ENCODE data around the gene SASH3.
A peak's percentile ranks its signal among the peaks of the same experiment; 100 is the strongest.

The SASH3 gene

GRCh38 chrX:129759576-129760061 lies 20.1 kb upstream of the SASH3 start:
- DNase-seq (ENCODE audit: low read depth), result peak; percentile 55

DNA sequence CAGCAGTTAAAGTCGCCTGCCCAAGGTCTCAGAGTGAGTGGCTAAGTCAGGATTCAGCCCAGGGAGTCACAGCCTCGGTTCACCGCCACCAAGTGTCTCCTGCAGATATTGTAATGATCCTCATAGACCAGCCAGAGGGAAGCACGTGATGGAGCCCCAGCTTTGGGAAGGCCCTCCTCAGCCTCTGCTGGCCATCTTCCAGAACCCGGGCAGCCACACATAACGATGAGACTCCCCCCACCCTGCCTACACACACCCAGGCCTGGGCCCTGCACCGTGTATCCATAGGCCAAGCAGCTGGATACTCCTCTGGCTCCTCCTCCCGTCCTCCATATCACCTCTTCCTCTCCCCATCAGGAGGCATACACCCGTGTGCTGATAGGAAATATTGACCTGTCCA lies 19.6 kb upstream of the SASH3 start:
- DNase-seq (ENCODE audit: low read depth), result no peak

DNA sequence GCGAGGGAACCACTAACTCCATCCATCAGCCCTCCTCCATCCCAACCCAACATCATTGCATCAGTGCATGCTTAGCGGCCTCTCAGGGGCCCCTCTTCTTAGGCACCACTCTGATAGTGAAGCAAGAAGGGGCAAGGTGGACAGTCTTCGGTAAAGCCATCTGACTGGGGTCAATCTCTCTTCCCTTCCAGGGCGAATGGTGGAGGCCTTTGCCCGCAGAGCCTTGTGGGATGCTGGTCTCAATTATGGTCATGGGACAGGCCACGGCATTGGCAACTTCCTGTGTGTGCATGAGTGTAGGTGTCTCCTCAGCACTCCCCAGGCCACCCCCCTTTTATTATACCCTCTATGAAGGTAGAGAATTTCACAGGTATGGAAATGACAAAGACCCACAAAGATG lies 18.8 kb upstream of the SASH3 start:
- DNase-seq (ENCODE audit: low read depth), result no peak

- DNase-seq (ENCODE audit: low read depth), result no peak
Observed at GRCh38 chrX:129761596-129761995, 18.2 kb upstream of the SASH3 start.

DNA sequence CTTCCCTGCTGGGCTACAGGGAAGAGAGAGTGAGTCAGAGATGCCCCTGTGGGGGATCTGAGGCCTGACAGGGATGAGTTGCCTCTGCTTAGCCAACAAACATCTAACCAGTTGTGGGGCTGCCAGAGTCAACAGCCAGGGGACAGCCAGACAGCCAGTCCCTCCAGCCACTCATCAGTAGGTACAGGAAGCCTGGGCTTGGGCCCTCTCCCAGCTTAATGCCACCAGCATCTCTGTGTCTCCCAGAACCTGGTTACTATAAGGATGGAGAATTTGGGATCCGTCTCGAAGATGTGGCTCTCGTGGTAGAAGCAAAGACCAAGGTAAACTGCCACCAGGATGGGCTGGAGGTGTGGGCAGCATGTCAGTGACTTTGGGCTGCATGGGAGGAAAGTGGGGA lies 17.3 kb upstream of the SASH3 start:
- no peak for DNase-seq (ENCODE audit: low read depth)

DNA sequence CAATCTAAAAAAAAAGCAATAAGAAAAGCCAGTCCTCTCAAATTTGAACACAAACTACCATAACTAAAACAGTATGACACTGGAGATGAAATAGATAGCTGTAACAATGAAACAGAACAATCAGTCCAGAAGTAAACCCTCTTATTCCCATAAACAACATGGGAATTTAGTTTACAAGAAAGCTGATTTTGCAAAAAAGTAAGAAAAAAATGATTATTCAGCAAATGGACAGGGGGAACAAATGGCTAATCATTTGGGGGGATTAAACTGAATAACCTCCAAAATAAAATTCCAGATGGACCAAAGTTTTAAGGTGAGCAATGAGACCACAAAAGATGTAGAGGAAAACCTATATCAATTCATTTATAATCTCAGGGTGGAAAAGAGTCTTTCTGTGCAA lies 16.1 kb upstream of the SASH3 start:
- DNase-seq (ENCODE audit: low read depth), result no peak

- no peak for DNase-seq (ENCODE audit: low read depth)
Observed at GRCh38 chrX:129768186-129768585, 11.6 kb upstream of the SASH3 start.

DNA sequence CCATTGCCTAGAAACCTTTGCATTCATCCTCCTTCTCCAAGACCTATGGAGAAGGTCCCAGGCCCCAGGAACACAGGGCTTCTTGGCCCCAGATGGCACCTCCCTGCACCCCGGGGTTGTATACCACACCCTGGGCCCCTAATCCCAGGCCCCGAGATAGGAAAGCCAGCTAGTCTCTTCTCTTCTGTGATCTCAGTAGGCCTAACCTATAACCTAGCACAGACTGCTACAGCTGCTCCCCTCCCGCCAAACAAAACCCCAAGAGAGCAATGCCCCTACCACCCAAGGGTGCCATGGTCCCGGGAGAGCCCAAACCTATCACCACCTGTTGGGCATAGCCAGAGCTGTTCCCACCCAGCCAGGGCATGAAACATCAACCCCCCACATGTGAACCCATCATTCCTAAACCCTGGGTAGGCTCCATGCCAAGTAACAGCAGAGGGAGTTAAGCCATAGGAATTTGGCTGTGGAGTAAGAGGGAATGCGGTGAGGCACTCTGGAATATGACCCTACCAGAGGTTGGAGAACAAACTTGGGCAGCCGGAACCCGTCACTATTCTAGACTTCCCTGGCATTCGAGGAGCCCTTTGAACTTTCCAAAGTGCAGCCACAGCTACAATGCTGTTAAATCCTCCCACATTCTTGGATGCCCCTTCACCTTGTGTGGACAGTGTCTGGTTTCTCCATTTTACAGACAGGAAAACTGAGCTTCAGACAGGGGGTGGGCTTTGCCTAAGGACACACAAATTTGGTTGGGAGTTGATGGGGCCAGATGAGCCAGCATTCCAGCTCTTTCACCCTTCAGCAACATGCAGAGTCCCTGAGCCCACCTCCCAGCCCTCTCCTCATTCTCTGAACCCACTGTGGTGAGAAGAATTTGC lies 10.9 kb upstream of the SASH3 start:
- no peak for DNase-seq (ENCODE audit: low read depth)

DNA sequence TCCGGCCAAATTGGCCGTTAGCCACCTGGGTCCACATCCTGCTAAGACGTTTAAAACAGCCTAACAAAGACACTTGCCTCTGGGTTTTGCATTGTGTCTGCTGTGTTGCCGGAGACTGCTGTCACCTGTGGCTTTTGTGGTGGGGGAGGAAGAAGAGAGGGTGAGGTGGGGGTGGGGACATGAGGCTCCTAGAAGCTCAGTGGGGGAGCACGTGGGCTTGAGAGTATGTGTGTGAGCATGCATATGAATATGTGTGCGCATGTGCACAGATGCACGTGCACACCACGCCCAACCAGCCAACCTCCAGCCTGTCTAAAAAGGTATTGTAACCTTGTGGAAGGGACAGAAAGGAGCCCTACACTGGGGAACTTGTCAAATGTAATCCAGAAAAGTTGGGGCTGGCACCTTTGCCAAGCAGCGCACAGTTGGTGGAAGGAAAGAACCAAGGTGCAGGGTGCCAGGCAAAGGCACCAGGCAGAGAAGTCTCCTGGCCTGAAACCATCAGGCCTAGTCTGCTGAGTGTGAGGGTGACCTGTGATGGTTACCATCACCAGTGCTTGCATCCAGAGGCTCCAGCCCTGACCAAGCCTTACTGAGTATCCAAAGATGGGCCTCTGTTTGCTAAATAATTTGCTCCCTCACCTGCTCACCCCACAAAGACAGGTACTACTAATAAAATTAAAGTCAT lies 10.1 kb upstream of the SASH3 start:
- DNase-seq (ENCODE audit: low read depth), result no peak

- DNase-seq (ENCODE audit: low read depth), result no peak
Observed at GRCh38 chrX:129771266-129771995, 8.3 kb upstream of the SASH3 start.

- DNase-seq (ENCODE audit: low read depth), result no peak
Observed at GRCh38 chrX:129772796-129773431, 6.8 kb upstream of the SASH3 start.

DNA sequence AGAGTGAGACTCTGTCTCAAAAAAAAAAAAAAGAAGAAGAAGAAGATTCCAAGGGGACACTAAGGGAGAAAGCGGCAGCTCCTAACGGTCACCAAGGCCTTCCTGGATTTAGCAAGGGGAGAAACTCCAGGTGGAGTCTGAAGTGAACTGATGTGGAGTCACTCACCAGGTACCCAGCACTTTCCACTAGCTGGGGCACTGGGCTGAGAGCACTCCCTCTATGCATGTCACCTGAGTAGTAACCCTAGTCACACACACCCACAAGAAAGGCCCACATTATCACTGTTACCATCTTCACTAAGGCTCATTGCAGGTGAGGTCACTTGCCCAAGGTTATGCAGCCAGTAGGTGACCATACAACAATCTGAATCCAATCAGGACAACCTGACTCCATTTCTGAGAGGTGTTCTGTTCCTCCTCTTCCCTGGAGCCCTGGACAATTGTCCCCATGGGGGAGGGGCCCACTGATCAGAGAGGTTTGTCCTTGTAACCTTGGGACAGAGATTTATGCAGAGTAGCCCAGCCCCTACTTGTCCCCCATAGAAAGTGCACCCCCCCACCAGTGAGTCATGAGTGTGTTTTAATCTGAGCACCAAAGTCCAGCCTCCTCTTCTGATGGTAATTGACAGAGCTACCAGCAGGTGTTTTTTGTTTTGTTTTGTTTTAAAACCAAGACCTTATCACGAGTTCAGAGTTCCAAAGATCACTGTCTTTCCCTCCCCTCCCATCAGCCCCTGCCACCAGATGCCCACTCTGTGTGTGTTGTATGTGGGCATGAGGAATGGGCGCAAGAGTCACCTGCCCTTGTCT lies 5.9 kb upstream of the SASH3 start:
- DNase-seq (ENCODE audit: low read depth), result no peak

DNA sequence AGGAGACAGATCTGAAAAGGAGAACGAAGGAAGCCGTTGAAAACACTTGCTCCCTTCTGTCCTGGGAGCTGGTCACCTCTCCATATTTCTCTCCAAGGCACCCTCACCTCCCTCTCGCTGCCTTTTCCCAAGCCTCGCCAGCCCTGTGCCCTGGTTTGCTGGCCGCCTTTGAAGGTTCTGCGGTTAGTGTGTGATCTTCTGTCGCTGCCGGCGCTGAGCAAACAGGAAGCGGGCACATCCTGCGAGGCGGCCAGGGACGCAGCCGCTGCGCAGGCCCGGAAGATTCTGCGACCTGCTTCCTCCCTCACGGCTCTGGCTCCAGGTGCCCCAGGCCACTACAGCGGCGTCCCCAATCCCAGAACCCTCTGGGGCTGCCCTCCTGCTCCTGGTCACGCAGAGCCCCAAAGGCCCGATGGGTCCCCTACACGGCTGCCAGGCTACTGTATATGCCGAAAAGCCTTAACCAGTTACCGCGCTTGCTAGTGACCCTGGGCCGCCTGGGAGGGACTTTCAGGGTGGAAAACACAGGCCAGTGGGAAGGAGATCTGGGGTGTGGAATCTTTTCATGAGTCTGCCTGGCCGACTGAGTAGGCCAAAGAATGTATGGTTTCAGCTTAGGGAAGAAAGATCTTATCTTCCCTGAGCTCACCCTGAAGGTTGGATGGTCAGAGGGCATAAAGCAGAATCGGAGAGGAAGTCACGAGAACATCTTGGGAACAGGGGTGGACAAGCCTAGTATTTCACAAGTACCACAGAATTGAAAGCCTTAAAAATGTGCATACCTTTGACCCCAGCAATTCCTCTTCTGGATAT lies 2.3 kb upstream of the SASH3 start:
- no peak for DNase-seq (ENCODE audit: low read depth)

- no peak for DNase-seq (ENCODE audit: low read depth)
Observed at GRCh38 chrX:129779086-129779672, 570 bp upstream of the SASH3 start.

- DNase-seq (ENCODE audit: low read depth), result no peak
Observed at GRCh38 chrX:129780441-129781105, 824 bp downstream of the SASH3 start.

- DNase-seq (ENCODE audit: low read depth), result no peak
Observed at GRCh38 chrX:129781134-129781672, 1.5 kb downstream of the SASH3 start.

- no peak for DNase-seq (ENCODE audit: low read depth)
Observed at GRCh38 chrX:129781680-129782495, 2.1 kb downstream of the SASH3 start.

- no peak for DNase-seq (ENCODE audit: low read depth)
Observed at GRCh38 chrX:129782706-129783105, 3.0 kb downstream of the SASH3 start.
